Measurements from ENCODE around the gene PPP5C.

DNA sequence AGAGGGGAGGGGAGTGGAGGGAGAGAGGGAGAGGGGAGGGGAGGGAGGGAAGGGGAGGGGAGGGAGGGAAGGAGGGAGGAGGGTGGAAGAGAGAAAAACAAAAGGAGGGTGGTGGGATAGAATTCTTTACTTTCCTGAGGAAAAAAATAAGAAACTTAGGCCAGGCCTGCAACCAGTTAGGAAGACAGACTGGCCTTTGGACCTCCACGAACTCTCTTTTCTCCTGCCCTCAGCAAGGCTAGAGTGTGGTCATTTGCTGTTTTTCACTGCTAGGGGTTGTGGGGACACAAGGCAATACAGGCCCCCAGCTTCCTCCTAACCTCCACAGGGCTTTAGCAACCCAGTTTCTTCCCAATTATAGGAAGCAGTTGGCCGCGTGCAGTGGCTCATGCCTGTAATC lies 62.3 kb downstream of the PPP5C start:
- TF ChIP-seq, protein P1, sequence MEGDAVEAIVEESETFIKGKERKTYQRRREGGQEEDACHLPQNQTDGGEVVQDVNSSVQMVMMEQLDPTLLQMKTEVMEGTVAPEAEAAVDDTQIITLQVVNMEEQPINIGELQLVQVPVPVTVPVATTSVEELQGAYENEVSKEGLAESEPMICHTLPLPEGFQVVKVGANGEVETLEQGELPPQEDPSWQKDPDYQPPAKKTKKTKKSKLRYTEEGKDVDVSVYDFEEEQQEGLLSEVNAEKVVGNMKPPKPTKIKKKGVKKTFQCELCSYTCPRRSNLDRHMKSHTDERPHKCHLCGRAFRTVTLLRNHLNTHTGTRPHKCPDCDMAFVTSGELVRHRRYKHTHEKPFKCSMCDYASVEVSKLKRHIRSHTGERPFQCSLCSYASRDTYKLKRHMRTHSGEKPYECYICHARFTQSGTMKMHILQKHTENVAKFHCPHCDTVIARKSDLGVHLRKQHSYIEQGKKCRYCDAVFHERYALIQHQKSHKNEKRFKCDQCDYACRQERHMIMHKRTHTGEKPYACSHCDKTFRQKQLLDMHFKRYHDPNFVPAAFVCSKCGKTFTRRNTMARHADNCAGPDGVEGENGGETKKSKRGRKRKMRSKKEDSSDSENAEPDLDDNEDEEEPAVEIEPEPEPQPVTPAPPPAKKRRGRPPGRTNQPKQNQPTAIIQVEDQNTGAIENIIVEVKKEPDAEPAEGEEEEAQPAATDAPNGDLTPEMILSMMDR (IDR thresholded peaks at IDR 0.05; ENCODE audit: insufficient read depth, low read depth, low read length), result no peak
- TF ChIP-seq EZH2 (IDR thresholded peaks at IDR 0.05; ENCODE audit: insufficient read depth, low read length), result no peak
